ENCODE data around the gene IMPDH2. TPM values are rescaled to one million over a fixed set of nuclear protein-coding genes. Genes with fewer than 3 reads are reported as not detected.

IMPDH2 gene
- total and polyA plus RNA-seq, 2 of the 8 experiments (the other 6 are each of a cell fraction or from before 2014, with no cell fraction given) = 374 to 409 TPM

DNA sequence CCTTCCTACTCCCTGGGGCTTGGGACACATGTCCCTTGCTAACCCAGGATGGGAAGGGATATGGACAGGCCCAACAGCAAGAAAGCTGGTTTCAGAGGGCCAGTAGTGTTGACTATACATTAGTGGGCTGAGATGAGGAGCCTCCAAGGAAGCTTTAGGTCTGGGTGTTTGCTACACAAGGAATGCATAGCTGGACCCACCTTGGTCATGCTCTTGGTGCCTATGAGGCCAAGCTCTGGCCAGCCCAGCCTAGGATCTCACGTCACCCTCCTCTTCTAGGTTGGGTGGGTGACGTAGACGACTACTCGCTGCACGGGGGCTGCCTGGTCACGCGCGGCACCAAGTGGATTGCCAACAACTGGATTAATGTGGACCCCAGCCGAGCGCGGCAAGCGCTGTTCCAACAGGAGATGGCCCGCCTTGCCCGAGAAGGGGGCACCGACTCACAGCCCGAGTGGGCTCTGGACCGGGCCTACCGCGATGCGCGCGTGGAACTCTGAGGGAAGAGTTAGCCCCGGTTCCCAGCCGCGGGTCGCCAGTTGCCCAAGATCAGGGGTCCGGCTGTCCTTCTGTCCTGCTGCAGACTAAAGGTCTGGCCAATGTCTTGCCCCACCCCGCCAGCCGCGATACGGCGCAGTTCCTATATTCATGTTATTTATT, 22.7 kb downstream of the IMPDH2 start (continued):
- TF ChIP-seq, protein P1, sequence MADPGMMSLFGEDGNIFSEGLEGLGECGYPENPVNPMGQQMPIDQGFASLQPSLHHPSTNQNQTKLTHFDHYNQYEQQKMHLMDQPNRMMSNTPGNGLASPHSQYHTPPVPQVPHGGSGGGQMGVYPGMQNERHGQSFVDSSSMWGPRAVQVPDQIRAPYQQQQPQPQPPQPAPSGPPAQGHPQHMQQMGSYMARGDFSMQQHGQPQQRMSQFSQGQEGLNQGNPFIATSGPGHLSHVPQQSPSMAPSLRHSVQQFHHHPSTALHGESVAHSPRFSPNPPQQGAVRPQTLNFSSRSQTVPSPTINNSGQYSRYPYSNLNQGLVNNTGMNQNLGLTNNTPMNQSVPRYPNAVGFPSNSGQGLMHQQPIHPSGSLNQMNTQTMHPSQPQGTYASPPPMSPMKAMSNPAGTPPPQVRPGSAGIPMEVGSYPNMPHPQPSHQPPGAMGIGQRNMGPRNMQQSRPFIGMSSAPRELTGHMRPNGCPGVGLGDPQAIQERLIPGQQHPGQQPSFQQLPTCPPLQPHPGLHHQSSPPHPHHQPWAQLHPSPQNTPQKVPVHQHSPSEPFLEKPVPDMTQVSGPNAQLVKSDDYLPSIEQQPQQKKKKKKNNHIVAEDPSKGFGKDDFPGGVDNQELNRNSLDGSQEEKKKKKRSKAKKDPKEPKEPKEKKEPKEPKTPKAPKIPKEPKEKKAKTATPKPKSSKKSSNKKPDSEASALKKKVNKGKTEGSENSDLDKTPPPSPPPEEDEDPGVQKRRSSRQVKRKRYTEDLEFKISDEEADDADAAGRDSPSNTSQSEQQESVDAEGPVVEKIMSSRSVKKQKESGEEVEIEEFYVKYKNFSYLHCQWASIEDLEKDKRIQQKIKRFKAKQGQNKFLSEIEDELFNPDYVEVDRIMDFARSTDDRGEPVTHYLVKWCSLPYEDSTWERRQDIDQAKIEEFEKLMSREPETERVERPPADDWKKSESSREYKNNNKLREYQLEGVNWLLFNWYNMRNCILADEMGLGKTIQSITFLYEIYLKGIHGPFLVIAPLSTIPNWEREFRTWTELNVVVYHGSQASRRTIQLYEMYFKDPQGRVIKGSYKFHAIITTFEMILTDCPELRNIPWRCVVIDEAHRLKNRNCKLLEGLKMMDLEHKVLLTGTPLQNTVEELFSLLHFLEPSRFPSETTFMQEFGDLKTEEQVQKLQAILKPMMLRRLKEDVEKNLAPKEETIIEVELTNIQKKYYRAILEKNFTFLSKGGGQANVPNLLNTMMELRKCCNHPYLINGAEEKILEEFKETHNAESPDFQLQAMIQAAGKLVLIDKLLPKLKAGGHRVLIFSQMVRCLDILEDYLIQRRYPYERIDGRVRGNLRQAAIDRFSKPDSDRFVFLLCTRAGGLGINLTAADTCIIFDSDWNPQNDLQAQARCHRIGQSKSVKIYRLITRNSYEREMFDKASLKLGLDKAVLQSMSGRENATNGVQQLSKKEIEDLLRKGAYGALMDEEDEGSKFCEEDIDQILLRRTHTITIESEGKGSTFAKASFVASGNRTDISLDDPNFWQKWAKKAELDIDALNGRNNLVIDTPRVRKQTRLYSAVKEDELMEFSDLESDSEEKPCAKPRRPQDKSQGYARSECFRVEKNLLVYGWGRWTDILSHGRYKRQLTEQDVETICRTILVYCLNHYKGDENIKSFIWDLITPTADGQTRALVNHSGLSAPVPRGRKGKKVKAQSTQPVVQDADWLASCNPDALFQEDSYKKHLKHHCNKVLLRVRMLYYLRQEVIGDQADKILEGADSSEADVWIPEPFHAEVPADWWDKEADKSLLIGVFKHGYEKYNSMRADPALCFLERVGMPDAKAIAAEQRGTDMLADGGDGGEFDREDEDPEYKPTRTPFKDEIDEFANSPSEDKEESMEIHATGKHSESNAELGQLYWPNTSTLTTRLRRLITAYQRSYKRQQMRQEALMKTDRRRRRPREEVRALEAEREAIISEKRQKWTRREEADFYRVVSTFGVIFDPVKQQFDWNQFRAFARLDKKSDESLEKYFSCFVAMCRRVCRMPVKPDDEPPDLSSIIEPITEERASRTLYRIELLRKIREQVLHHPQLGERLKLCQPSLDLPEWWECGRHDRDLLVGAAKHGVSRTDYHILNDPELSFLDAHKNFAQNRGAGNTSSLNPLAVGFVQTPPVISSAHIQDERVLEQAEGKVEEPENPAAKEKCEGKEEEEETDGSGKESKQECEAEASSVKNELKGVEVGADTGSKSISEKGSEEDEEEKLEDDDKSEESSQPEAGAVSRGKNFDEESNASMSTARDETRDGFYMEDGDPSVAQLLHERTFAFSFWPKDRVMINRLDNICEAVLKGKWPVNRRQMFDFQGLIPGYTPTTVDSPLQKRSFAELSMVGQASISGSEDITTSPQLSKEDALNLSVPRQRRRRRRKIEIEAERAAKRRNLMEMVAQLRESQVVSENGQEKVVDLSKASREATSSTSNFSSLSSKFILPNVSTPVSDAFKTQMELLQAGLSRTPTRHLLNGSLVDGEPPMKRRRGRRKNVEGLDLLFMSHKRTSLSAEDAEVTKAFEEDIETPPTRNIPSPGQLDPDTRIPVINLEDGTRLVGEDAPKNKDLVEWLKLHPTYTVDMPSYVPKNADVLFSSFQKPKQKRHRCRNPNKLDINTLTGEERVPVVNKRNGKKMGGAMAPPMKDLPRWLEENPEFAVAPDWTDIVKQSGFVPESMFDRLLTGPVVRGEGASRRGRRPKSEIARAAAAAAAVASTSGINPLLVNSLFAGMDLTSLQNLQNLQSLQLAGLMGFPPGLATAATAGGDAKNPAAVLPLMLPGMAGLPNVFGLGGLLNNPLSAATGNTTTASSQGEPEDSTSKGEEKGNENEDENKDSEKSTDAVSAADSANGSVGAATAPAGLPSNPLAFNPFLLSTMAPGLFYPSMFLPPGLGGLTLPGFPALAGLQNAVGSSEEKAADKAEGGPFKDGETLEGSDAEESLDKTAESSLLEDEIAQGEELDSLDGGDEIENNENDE (IDR thresholded peaks at IDR 0.05; ENCODE audit: insufficient replicate concordance, low read length) = no peak
- TF ChIP-seq TAF7 (optimal IDR thresholded peaks at IDR 0.05; ENCODE audit: borderline replicate concordance, low read depth, low read length) = no peak
- TF ChIP-seq RAD21 (IDR thresholded peaks at IDR 0.05 in 1 of 2, conservative IDR thresholded peaks at IDR 0.05 in 1 of 2; ENCODE audit: low read depth in 2 of 2, low read length in 2 of 2) = no peak
- no peak for TF ChIP-seq CHD1 (IDR thresholded peaks at IDR 0.05; ENCODE audit: low read depth, low read length)
- TF ChIP-seq SIRT6 (IDR thresholded peaks at IDR 0.05; ENCODE audit: low read length) = no peak
- TF ChIP-seq POLR2AphosphoS5 (IDR thresholded peaks at IDR 0.05; ENCODE audit: low read depth, low read length) = 0 out of 2 replicates have a peak, but pooled peaks have one; percentile 26
- TF ChIP-seq KDM5A (IDR thresholded peaks at IDR 0.05; ENCODE audit: low read length) = 0 out of 2 replicates have a peak, but pooled peaks have one; percentile 10
- no peak for TF ChIP-seq EP300 (IDR thresholded peaks at IDR 0.05; ENCODE audit: borderline replicate concordance in 1 of 2, low read depth in 2 of 2, low read length in 2 of 2)

All from H1 (cell line).